ES-I3 (cell line): Measurements from ENCODE around the gene LRRC37A3.
A peak's percentile ranks its signal among the peaks of the same experiment; 100 is the strongest.
"Not testable (repeated sequence)": the region's sequence is repeated elsewhere in the genome, so short reads cannot be mapped to it uniquely, and the experiment has no call there.

Experiments
- H3K36me3 ChIP-seq: 2 replicates; pipeline ENCODE4 v1.6.1; 2013; ENCODE audit warnings: mild to moderate bottlenecking, low read length, control low read depth, moderate library complexity; ENCODE audit not compliant: insufficient read depth
- H3K4me1 ChIP-seq: 2 replicates; pipeline ENCODE4 v1.6.1; 2013; ENCODE audit warnings: mild to moderate bottlenecking, control low read depth, low read length; ENCODE audit not compliant: insufficient read depth
- H3K9ac ChIP-seq: 2 replicates; pipeline ENCODE4 v1.6.1; 2013; ENCODE audit warnings: low read depth, mild to moderate bottlenecking, low read length, moderate library complexity
- H3K9me3 ChIP-seq: 2 replicates; pipeline ENCODE4 v1.6.1; 2013; ENCODE audit warnings: mild to moderate bottlenecking, low read length, moderate library complexity; ENCODE audit not compliant: control insufficient read depth, insufficient read depth

The LRRC37A3 gene

GRCh38 chr17:64936117-64936516 lies 16.8 kb upstream of the LRRC37A3 start:
- H3K4me1 ChIP-seq = no peaks in the 10 kb centered on the region; the same call in 1 of the 2 replicates
- H3K36me3 ChIP-seq = no peaks in the 10 kb centered on the region
- no peaks in the 10 kb centered on the region for H3K9me3 ChIP-seq
- H3K9ac ChIP-seq = no peak overlapping the region

- not testable (repeated sequence) for H3K9me3 ChIP-seq, H3K9ac ChIP-seq, H3K4me1 ChIP-seq, H3K36me3 ChIP-seq
These were observed 15.1 kb upstream of the LRRC37A3 start for GRCh38 chr17:64934284-64934778.

GRCh38 chr17:64932850-64933249 lies 13.6 kb upstream of the LRRC37A3 start:
- not testable (repeated sequence) for H3K4me1 ChIP-seq, H3K9me3 ChIP-seq, H3K36me3 ChIP-seq

GRCh38 chr17:64930374-64930773 lies 11.1 kb upstream of the LRRC37A3 start:
- H3K36me3 ChIP-seq, H3K9ac ChIP-seq, H3K4me1 ChIP-seq, H3K9me3 ChIP-seq: not testable (repeated sequence)

More at GRCh38 chr17:64932850-64933249, 13.6 kb upstream of the LRRC37A3 start:
- not testable (repeated sequence) for H3K9ac ChIP-seq

- H3K9me3 ChIP-seq, H3K36me3 ChIP-seq, H3K9ac ChIP-seq, H3K4me1 ChIP-seq: not testable (repeated sequence)
These were observed 10.3 kb upstream of the LRRC37A3 start for GRCh38 chr17:64929419-64930209.

GRCh38 chr17:64928701-64929100 lies 9.4 kb upstream of the LRRC37A3 start:
- not testable (repeated sequence) for H3K9ac ChIP-seq, H3K9me3 ChIP-seq, H3K4me1 ChIP-seq, H3K36me3 ChIP-seq

- not testable (repeated sequence) for H3K36me3 ChIP-seq, H3K9ac ChIP-seq, H3K4me1 ChIP-seq, H3K9me3 ChIP-seq
These were observed 8.2 kb upstream of the LRRC37A3 start for GRCh38 chr17:64927444-64927843.

GRCh38 chr17:64926430-64926829 lies 7.2 kb upstream of the LRRC37A3 start:
- H3K9ac ChIP-seq, H3K4me1 ChIP-seq, H3K9me3 ChIP-seq, H3K36me3 ChIP-seq: not testable (repeated sequence)

- H3K36me3 ChIP-seq, H3K4me1 ChIP-seq, H3K9ac ChIP-seq, H3K9me3 ChIP-seq: not testable (repeated sequence)
These were observed 6.0 kb upstream of the LRRC37A3 start for GRCh38 chr17:64925244-64925643.

GRCh38 chr17:64923051-64923568 lies 3.8 kb upstream of the LRRC37A3 start:
- H3K4me1 ChIP-seq, H3K36me3 ChIP-seq, H3K9ac ChIP-seq, H3K9me3 ChIP-seq: not testable (repeated sequence)

- Histone ChIP-seq H3K36me3 (no peaks in the 10 kb centered on the region), H3K9me3 (no peaks in the 10 kb centered on the region), H3K9ac (no peak overlapping the region), H3K4me1 (no peaks in the 10 kb centered on the region)
These were observed 1.3 kb upstream of the LRRC37A3 start for GRCh38 chr17:64920419-64921172.

- Histone ChIP-seq H3K9ac (peak overlapping the region; percentile 85; the same call in 1 of the 2 replicates), H3K36me3 (no peaks in the 10 kb centered on the region), H3K4me1 (no peaks in the 10 kb centered on the region), H3K9me3 (no peaks in the 10 kb centered on the region)
These were observed 744 bp upstream of the LRRC37A3 start for GRCh38 chr17:64920026-64920418.

GRCh38 chr17:64918842-64919288 lies 413 bp downstream of the LRRC37A3 start:
- H3K4me1 ChIP-seq, H3K36me3 ChIP-seq, H3K9me3 ChIP-seq: not testable (repeated sequence)
- peak overlapping the region; percentile 85; the same call in 1 of the 2 replicates for H3K9ac ChIP-seq

GRCh38 chr17:64917540-64917939 lies 1.7 kb downstream of the LRRC37A3 start:
- not testable (repeated sequence) for H3K9me3 ChIP-seq, H3K9ac ChIP-seq, H3K4me1 ChIP-seq, H3K36me3 ChIP-seq

- H3K4me1 ChIP-seq, H3K36me3 ChIP-seq, H3K9ac ChIP-seq, H3K9me3 ChIP-seq: not testable (repeated sequence)
These were observed 4.0 kb downstream of the LRRC37A3 start for GRCh38 chr17:64915244-64915643.
